Measurements from ENCODE around the gene PARD3.
"Not testable (repeated sequence)": the region's sequence is repeated elsewhere in the genome, so short reads cannot be mapped to it uniquely, and the experiment has no call there.

PARD3 gene

DNA sequence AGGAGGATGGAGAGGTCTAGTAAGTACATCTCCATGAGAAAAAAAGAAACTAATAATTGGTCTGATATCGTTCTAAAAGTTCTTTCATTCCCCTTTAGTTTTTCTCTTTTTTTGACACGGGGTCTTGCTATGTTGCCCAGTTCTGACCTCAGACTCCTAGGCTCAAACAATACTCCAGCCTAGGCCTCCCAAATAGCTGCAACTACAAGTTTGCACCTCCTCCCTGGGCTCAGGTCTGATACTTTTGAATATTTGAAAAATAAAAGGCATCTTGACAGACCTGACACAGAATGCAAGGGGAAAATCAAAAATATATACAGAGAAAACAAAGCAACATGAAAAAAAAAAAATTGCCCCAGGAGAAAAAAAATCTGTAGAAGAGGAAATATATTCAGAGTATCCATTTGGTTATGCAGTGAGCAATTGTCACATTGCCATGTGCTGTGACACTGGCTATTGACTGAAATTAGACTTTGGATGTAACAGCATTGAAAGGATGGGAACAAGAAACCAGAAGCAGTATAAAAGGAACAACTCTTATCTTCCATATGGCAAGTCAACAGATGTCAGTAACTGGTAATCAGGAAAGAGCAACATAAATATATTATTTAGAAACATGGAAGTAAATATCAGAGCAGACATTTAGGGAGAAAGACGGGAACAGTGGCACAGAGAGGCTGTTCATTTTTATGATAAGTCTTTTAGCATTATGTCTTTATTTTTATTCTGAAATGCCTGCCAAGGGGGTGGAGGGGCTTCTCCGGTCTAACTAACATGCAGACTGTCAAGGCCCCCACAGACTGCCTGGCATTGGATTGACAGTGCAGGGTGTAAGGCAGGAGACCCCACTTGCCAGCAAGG lies 408.4 kb downstream of the PARD3 start:
- no peak for DNase-seq

DNA sequence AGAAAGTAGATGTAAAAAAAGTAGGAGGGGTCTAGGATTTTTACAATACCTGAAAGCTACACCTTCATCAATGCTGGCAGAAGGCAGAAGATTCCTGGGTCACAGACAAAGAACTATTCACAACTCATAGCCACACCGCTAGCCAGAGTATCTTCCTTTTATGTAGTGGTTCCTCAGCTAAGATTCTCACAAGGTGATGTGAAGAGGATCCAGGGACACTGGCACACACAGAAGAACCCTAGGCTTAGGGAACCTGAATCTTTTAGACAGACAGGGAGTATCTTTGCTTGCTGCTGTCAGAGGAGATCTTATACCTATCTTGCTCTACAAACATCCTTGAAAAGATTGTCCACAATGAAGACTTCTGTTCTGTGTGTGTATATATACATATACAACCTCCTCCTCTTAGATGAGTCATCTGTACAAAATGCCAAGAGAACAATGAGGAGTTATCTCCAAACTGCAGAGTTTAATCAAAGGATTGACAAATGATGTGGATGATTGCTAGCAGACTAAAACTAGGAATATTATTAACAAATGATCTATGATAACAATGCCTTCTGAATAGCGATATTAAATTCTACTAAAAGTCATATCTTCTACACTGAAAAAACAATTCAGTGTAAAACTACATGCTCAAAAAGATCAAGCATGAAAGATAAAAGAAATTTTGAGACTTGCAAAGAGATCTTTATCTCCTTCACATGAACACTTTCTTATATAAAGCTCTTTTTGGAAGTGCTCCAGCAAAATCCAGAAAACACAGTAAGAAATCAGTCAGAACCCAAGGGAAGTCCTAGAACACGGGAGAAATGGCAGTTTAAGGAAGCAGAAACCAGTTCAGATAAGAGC lies 409.3 kb downstream of the PARD3 start:
- no peak for DNase-seq

DNA sequence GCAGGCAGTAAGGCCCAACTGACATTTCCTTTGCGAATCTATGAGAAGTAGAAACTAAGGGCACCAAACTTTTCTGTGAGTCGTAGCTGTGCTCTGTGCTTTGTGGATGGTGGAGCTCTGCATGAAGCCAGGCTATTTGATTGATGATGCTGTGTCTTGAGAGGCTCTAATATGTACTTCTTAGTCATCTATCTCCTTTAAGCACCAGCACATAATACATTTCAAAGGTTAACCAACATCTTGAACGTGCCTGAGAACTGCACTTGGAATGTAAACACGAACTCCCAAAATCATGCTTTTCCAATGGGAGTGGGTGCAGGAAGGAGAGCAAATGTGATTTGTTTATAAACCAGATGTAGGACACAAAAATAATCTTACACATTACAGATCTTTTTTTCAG lies 411.6 kb downstream of the PARD3 start:
- no peak for DNase-seq

DNA sequence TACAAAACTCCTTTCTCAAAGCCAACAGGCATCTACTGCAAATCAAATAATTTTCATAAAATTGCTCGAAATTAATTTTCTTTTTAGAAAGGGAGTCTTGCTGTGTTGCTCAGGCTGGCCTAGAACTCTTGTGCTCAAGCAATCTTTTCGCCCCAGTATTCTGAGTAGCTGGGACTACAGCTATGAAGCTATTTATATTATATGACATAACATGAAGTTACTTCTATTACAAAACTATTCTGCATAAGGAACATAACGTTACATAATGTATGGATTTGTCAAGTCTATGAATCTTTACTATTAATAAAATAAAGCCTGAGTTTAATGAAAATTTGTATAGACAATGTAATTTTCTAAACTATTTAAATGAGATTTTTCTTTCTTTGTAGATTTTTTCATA lies 415.0 kb downstream of the PARD3 start:
- no peak for DNase-seq

DNA sequence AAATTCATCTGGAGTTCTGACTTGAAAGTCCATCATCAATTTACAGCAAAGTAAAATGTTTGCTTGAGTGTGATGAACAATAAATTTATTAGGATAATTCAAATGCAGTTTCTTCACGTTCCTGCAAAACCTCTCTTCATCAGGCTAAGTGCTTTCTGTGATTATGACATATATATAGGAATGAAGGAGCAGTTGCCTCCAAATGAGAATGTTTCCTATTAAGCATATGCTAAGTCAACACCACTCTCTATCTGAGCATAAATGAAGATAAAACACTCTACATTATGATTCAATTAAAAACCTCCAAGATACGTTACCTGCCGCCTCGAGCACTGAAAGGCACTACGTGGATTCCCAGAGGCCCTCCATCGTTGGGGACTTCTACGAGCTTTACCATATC lies 416.1 kb downstream of the PARD3 start:
- DNase-seq: no peak

DNA sequence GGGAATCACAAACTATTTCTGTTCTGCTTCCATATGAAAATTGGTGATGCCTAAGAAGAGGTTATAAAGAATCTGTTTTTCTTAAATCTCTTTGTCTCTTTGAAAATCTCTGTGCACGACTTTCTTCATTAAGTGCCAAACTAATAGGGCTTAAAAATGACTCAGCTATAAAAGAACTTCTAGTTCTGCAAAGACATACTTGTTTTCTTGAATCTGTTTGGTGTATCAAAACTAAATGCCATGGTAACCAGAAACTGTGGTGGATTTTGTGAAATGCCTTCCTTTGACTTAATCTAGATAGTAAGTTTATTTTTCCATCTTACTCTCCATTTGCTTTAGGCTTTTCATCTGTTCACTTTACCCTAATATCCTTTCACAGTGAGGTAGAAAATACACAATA lies 417.8 kb downstream of the PARD3 start:
- no peak for DNase-seq

DNA sequence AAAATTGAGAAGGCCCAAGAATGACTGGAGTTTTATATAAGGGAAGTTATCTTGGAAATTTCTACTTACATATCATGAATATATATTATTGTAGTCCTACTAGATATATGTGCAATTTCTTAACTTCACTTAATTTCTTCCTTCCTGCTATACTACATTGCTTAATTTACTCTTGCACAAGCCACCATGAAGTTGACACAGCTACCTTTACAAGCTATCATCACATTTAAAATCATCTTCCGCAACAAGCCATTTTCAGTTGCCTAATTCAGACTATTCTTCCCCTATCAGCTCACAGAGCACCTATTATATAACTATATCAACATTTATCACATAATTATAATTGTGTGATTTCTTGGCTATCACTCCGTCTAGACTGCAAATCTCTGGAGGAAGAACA lies 418.4 kb downstream of the PARD3 start:
- no peak for DNase-seq

DNA sequence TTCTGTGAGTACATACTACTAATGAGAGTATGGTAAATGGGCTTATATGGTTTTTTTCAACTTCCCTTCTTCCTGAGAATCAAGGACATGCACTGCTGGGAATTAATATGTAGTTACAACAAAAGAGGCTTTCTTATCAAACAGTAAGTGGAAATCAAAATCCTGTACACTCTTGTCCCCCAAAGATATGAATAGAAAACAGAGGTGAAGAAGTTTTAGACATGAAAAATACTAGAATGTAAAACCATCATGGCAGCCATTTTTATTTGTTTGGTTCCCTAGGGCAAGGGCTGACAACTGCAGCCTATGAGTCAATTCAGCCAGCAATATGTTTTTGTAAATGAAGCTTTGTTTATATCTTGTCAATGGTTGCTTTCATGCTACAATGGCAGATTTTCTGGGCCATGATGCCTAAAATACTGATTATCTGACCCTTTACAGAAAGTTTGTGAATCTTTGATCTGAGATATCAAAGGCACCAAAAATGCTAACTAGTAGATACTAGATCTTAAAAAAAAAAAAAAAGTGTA lies 422.4 kb downstream of the PARD3 start:
- no peak for DNase-seq

DNA sequence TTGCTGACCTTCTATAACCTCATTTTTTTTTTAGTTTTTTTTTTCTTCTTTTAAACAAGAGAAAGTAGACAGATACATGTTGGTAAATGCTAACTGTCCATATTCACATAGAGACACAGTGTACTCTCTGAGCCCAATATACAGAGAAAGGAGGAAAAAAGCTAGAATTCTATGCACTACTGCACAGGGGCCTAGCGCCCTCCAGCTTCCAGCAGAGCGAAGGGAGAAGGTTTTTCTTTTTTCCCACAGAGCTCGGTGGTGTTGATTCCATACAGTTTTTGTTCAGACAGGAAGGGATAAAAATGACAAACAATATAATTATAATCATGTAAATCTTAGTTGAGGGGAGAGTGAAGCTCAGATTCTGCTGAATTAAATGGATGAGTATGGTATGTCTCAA lies 423.9 kb downstream of the PARD3 start:
- DNase-seq: not testable (repeated sequence)

DNA sequence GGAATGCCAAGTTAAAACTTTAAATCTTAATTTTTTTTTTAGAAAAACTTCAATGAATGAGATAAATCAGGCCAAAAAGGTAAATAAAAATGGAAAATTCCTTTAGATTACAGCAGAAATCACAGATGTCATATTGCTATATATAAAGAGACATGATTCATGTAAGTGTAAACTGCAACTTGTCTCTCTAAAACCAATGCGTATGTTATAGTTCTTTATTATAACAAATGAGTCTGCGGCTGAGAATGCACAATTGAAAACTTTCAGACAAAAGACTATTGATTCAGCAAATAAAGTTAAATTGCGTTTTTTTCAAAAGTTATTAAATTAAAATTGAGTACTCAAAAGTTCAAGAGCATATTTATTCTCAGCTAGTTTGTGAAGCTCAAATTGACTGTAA lies 425.3 kb downstream of the PARD3 start:
- no peak for DNase-seq

DNA sequence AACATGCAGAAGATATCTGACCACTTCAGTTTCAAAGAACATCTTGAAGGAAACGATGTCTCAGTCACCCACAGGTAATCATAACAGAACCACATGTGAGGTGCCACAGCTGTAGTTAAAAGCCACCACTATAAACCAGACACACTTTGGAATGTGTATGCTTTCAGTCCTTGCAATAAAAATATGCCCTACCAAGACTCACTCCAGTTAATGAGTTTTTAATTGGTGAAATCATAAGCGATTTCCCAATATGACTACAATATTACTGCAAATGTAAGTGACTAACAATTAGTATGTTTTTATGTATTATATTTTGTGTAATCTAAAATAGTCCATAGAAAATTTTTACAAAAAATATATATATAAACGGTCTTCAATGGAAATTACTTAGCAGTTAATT lies 428.2 kb downstream of the PARD3 start:
- DNase-seq: no peak

DNA sequence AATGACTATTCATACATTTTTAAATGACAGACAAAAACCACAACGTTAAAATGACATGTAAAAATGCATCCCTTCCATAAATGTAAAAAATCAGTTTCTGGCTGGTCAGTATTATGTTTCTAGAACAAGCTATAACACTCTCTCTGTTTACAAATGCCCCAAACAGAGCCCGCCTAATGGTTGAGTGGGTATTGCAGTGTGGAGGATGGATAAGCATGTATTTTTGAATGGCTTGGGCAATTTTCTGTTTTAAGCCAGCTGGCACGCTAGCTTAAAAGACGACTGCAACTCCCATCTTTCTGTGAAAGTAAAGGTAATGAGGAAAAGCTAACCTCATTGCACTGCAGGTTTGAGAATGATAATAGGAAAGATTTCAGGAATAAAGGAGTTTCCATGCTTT lies 430.7 kb downstream of the PARD3 start:
- DNase-seq: no peak

DNA sequence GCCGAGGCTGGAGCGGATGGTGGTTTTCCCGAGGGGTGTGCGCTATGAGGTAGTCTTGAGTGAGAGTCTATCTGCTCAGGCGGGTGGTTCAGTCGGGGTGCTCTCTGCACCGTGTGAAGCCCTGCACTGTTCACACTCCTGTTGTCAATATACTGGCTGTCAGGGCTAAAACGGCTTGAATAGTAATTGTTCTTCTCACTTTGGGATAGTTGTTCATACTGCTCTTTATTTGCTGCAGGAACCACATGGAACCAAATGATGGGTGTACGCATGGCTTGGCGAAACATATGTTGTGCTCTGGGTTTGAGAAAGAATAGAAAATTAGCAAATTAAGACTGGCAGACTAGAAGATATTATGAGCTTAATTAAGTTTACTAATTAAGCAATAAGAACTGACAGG lies 432.5 kb downstream of the PARD3 start:
- no peak for DNase-seq

DNA sequence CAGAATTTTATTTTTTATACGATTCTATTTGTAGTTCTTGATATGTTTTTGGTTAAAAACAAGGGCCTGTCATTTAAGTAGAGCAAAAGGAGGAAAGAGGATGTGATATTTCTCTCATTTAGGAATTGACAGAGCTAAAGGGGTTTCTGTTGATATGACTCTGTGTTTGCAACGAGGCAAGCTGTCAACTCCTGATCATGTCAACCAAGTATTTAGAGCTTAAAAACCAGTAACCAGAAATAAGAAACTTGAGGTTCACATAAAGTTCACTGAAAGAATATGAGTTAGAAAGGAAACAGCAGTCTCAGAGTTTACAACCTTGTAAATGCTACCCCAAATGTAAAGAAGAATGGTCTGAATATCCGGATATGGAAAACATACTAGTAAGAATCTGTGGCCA lies 434.2 kb downstream of the PARD3 start:
- no peak for DNase-seq

DNA sequence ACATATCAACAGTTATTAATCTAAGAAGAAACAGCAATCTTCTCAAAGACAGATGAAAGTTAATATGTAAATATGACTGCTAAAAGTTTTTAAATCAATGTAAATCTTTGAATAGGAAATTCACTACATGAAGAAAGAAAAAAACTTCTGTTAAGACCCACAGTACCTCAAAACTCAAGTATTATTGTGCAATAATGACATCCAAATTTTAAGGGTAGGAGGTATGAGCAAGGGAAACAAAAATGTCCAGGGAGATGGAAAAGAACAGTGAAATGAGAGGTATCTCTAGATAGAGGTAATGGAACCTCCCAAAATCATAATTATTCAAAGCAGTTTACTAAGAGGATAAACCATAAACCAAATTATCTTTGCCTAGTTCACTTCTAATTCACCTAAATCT lies 436.8 kb downstream of the PARD3 start:
- DNase-seq: no peak

DNA sequence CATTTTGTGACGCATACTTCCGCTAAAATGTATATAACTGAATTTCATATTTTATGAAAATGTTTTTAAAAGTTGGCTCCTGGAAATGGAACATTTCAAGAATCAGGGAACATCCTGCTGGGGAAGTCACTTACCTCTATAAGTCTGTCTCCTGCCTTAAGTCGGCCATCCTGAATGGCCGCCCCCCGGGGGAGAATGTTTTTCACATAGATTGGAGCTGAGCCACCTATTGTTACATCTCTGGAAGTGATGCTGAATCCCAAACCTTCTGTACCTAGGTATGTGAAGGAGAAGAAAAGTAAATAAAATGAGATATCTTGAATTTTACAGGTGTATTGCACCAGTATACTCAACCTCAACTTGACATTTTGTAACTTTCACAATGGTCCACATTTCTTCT lies 437.3 kb downstream of the PARD3 start:
- DNase-seq: no peak

DNA sequence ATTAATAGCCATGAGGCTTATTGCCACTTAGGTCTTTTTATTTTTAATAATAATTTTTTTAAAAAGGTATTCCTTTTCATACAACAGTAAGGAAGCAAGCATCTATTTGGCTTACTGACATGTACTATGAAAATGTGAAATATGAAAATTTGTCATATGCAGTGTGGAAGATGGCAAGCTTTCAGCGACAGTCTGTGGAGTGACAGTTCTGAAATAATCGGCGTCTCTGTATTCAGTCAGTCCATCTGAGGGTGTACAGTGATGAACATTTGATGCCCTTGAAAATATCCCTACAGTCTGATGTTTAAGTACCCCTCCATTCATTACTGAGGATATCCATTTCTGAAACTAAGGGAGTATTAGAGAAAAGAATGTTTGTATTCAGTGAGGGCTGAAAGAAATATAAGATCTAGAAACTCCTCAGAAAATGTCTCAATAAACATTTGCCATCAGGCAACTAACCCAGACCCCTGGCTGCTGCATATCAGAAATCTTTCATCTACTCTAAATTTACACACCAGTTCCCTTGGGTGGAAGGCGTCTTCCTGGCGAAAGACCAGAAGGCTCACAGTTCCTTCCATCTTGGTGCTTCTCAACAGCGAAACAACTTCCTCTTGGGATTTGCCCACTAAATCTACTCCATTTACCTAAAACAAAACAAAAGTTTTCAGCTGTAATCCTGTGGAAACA lies 440.6 kb downstream of the PARD3 start:
- DNase-seq: no peak

DNA sequence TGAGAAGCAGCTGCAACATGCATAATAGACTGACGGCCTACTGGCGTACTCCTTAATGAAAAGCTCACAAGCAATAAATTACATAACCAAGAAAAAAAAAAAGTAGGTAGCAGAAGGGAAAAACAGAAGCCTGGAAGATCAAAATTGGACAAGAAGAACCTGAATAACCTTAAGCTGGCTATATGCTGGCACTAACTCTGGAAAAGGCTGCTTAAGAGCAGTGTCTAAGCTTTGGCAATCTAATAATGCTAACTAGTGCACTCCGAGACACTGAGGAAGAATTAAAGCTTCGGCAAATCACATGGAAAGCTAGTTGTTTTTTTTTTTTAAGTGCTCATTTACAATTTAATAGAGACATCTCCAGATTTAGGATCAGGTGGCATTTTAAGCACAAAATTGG lies 441.9 kb downstream of the PARD3 start:
- no peak for DNase-seq

DNA sequence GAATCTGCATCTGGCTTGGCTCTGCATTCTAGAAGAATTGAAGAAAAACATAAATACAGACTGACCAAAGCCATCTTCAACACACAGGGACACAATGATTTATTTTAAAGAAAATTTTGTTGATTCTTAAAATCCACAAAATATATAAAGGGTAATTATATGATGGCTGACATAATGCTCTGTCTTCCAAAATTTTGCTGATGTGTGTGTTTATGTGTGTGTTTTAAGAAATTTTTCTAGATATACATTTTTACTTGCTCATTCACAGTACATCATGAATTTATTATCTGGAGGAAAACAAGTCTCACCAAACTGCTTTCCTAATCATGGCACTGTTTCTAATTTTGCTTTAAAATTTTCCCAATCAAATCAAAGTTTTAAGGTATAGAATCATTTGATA lies 442.6 kb downstream of the PARD3 start:
- no peak for DNase-seq

DNA sequence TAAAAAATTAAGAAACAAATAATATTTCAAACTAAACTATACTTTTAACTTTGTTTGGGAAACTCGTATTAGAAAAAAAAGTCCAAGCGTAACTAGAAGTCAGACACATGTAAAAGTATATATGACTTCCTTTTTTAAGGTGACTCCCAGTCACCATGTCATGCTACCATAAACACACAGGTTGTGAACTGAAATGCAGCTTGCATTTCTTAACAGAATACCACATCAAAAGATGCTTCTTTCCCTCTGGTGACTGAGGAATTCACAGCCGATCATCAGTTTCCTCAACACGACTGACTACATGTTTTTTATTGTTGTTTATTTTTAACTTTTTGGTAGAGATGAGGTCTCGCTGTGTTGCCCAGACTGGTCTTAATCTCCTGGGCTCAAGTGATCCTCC lies 445.0 kb downstream of the PARD3 start:
- no peak for DNase-seq

DNA sequence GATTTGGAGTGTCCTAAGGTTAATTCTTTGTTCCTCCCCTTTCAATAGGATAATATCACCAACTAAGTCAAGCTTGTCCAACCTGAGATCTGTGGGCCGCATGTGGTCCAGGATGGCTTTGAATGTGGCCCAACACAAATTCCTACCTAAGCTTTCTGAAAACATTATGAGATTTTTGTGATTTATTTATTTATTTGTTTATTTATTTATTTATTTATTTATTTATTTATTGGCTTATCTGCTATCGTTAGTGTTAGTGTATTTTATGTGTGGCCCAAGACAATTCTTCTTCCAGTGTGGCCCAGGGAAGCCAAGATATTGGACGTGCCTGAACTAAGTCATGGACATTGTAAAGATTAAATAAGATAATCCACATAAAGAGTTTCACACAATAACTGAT lies 446.0 kb downstream of the PARD3 start:
- DNase-seq: no peak

DNA sequence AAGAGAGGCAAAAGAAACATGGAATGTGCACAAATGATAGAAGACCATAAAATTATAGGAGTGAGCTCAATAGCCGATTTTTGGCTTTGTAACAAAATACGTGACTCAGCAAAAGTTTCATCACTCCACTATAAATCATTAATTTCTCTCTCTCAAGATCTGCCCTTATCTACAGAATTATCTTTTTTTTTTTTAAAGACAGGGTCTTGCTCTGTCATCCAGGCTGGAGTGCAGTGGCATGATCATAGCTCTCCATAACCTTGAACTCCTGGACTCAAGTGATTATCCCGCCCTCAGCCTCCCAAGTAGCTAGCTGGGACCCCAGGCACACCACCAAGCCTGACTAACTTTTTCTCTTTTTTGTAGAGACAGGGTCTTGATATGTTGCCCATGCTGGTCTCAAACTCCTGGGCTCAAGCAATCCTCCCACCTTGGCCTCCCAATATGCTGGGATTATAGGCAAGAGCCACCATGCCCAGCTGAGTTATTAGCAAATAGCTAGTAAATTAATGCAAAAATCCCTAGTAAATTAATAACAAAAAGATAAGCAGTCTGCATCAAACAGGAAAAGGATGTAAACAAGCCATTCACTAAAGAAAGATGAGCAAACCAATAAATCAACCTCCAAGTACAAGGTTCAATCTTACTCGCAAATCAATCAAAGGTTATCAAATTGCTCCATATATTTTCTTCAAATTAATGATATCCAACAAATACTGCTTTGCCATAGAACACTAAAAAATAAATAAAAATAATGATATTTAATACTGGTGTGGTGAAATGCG lies 450.7 kb downstream of the PARD3 start:
- no peak for DNase-seq

DNA sequence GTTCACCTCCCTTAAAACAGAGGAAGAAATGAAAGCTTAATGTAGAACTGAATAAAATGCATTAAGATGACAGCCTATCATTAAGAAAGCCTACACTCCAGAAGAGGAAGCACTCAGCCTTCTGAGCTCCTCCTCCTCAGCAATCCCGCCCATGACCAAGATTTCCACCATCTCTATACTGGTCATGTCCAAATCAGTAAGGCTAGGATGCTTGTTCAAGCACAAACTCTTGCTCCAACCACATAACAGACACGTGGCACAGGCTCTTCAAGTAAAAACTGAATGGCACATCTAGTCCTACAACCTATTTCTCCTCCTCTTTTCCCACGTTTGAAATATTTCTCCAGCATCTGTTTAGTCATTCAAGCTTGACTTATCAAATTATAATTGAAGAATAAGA lies 454.1 kb downstream of the PARD3 start:
- DNase-seq: no peak

All from stimulated activated CD4-positive, alpha-beta T cell treated with anti-CD3 and anti-CD28 coated beads, Interleukin-2, amount 100 ng/mL, for 48 hours (primary cell).